ENCODE results near the gene MTERF4.

GRCh38 chr2:241131531-241131930 lies 29.4 kb upstream of the MTERF4 start:
- TF ChIP-seq POLR2A (IDR thresholded peaks at IDR 0.05) (no peak), CTCF (IDR thresholded peaks at IDR 0.05) (no peak)
